Measurements from ENCODE around the gene SLC2A9. TPM values are rescaled to one million over a fixed set of nuclear protein-coding genes. Genes with fewer than 3 reads are reported as not detected.

SLC2A9 gene
- total RNA-seq, 1 experiment from 2014 or later, result not detected

- Histone ChIP-seq H3K27me3 (no peaks in the 10 kb centered on the region), H3K36me3 (no peaks in the 10 kb centered on the region), H3K4me3 (no peak overlapping the region), H3K9me3 (no peaks in the 10 kb centered on the region)
- DNase-seq, result no peak
Observed at GRCh38 chr4:10011885-10012284, 9.4 kb downstream of the SLC2A9 start.

- Histone ChIP-seq H3K4me3 (no peak overlapping the region), H3K9me3 (no peaks in the 10 kb centered on the region), H3K36me3 (no peaks in the 10 kb centered on the region), H3K27me3 (no peaks in the 10 kb centered on the region)
- no peak for DNase-seq
Observed at GRCh38 chr4:10011277-10011676, 10.0 kb downstream of the SLC2A9 start.

- H3K27me3 ChIP-seq, result no peaks in the 10 kb centered on the region
- H3K9me3 ChIP-seq, result no peaks in the 10 kb centered on the region
- no peaks in the 10 kb centered on the region for H3K36me3 ChIP-seq
- DNase-seq, result no peak
- no peak overlapping the region for H3K4me3 ChIP-seq
Observed at GRCh38 chr4:10009861-10010500, 11.3 kb downstream of the SLC2A9 start.

DNA sequence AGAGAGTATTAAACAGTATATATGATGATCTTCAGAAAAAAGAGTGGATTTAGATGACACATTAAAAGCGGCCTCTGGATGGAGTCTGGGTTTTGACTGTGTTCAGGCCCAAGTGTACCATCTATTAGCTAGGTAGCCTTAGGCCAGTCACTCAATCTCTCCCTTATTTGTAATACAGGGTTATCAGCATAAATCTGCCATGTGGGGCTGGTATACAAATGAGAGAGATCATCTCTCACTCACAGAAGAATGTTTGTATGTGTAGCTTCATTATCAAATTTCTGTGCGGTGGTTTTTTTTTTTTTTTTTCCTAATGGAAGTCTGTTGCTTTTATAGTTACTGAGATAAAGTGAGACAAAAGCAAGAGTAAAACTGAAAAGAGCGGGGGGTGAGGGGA, 12.7 kb downstream of the SLC2A9 start:
- no peak for DNase-seq
- Histone ChIP-seq H3K36me3 (no peaks in the 10 kb centered on the region), H3K9me3 (no peaks in the 10 kb centered on the region), H3K27me3 (no peaks in the 10 kb centered on the region), H3K4me3 (no peak overlapping the region)

DNA sequence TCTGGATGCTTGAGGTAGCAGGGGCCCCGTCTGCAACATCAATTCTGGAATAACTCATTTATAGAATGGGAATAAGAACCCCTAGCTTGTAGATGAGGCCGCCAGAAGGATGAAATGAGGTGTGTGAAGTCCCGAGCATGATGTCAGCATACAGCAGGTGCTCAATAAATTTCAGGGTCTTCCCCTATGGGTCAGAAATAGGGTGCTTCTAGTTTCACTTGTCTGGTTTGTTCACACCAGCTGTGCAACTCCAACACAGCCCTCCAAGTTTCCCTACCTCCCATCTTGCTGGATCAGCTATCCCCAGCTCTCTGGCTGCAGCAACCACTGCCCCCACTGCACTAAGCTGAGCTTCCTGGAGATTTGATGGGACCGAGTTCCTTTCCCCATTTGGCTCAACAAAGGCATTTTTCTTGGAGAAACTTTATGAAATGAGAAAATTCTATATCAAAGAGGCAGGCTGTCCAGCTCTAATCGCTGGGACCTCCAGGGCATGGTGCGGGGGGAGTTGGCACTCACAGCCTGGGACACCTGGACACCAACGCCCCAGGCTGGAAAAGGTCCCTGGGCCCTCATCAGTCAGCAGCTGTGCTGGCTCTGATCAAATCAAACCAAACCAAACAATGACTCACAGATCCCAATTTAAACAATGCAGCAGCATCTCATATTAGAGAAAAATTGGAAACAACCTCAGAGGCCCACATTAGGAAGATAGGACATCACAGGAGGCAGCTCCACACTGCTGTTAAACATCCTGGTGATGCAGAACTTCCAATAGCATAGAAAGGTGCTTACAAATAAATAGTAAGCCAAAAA, 13.3 kb downstream of the SLC2A9 start:
- Histone ChIP-seq H3K36me3 (no peaks in the 10 kb centered on the region), H3K9me3 (no peaks in the 10 kb centered on the region), H3K4me3 (no peak overlapping the region), H3K27me3 (no peaks in the 10 kb centered on the region)
- DNase-seq, result peak; percentile 53

- Histone ChIP-seq H3K36me3 (no peaks in the 10 kb centered on the region), H3K4me3 (no peak overlapping the region), H3K9me3 (no peaks in the 10 kb centered on the region), H3K27me3 (no peaks in the 10 kb centered on the region)
- DNase-seq, result no peak
Observed at GRCh38 chr4:10007436-10007740, 13.9 kb downstream of the SLC2A9 start.

DNA sequence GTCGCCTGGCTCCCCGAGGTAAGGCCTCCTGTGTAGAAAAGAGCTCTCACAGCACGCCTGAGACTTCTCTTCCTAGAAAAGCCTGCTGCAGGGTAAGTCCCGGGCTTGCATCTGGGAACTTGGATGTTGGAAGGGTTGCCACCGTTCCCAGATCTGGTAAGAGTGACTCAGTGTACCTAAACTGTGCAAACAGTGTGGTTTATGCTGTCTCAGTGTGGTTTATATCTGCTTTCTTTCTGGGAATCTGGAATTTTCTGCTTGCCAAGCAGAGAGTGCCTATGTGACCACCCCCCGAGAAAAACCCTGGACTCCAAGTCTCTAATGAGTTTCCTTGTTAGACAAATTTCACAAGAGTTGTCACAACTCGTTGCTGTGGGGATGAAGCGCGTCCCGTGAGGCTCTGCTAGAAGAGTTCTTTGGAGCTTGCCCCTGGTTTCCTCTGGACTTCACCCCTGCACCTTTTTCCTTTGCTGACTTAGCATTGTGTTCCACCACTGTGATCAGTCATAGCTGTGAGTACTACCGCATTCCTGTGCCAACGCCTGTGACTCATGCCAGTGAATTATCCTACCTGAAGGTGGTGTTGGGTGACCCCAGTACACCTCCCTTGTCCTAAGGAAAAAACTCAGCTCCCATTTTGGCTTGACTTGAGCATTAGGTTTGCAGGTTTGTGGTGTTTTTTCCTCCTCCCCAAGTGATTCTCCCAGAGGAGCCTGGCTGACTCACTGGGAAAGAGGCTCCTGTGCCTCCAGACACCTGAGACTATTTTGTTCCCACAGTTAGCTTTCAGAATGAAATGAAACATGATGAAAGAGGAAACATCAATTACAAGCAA, 14.5 kb downstream of the SLC2A9 start:
- peak; percentile 38 for DNase-seq
- no peaks in the 10 kb centered on the region for H3K36me3 ChIP-seq

GRCh38 chr4:10006231-10006600, 15.1 kb downstream of the SLC2A9 start:
- H3K36me3 ChIP-seq, result no peaks in the 10 kb centered on the region
- peak; percentile 64 for DNase-seq

More for the DNA sequence above, 14.5 kb downstream of the SLC2A9 start:
- Histone ChIP-seq H3K9me3 (no peaks in the 10 kb centered on the region), H3K4me3 (no peak overlapping the region), H3K27me3 (no peaks in the 10 kb centered on the region)

GRCh38 chr4:10005632-10006031, 15.7 kb downstream of the SLC2A9 start:
- H3K4me3 ChIP-seq, result no peak overlapping the region
- no peak for DNase-seq
- H3K27me3 ChIP-seq, result no peaks in the 10 kb centered on the region
- H3K36me3 ChIP-seq, result no peaks in the 10 kb centered on the region
- H3K9me3 ChIP-seq, result no peaks in the 10 kb centered on the region

More at GRCh38 chr4:10006231-10006600, 15.1 kb downstream of the SLC2A9 start:
- Histone ChIP-seq H3K27me3 (no peaks in the 10 kb centered on the region), H3K4me3 (no peak overlapping the region), H3K9me3 (no peaks in the 10 kb centered on the region)

DNA sequence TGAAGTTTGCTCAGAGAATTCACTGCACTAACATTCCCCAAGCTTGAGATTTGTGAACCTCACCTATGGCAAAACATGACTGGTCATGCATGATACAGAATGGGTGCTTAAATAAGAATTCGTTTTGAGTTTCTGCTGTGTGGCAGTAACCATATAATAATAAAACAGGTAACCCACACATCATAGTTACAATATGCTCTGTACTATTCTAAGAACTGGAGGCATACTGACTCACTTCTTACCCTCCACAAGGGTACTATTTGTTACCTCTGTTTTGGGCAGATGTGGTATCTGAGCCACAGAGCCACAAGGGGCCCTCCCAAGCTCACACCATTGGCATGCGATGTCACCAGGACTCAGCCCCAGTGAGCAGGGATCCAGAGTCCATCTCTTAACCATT, 17.6 kb downstream of the SLC2A9 start:
- no peak for DNase-seq
- Histone ChIP-seq H3K4me3 (no peak overlapping the region), H3K27me3 (no peaks in the 10 kb centered on the region), H3K36me3 (no peaks in the 10 kb centered on the region), H3K9me3 (no peaks in the 10 kb centered on the region)

DNA sequence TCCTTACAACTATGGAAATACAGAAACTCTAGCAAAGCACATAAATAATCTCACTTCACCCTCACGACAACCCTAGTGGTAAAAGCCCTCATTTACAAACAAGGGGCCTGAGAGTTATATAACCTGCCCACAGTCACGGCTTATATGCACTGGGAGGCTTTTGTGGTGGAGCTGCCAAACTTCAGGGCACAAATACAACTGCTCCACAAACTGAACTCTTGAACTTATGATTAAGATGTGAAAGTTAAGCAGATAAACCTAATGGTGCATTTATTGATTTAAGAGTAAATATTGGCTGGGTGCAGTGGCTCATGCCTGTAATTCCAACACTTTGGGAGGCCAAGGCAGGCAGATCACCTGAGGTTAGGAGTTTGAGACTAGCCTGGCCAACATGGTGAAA, 19.0 kb downstream of the SLC2A9 start:
- Histone ChIP-seq H3K27me3 (no peaks in the 10 kb centered on the region), H3K36me3 (no peaks in the 10 kb centered on the region), H3K9me3 (no peaks in the 10 kb centered on the region), H3K4me3 (no peak overlapping the region)
- no peak for DNase-seq

- H3K27me3 ChIP-seq, result no peaks in the 10 kb centered on the region
- no peaks in the 10 kb centered on the region for H3K9me3 ChIP-seq
- DNase-seq, result no peak
- H3K36me3 ChIP-seq, result no peaks in the 10 kb centered on the region
- H3K4me3 ChIP-seq, result no peak overlapping the region
Observed at GRCh38 chr4:10001757-10002156, 19.5 kb downstream of the SLC2A9 start.

DNA sequence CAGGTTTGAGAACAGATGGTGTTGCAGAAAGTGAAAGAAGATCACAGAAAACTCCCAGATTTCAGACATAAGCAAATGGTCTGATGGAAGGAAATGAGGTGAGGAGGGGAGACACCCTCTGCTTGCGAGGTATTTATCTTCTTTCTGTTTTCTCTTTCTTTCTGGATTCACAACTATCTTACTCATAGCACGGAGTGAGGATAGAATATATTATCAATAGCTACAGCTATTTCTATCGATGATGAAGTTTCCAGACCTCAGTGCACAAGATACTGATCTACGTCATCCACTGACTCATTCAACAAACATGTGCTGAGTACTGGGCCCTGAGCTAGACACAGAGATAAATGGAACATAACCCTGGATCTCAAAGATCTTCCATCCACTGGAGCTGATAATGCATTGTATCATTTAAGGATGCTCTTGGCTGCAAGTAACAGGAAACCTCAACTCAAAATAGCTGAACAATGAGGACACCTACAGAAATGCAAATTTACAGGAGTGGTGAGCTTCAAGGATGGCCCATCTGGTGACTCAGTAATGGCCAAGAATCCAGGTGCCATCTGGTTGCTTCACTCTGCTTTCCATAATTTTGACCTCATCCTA, 21.2 kb downstream of the SLC2A9 start:
- no peaks in the 10 kb centered on the region for H3K27me3 ChIP-seq
- H3K36me3 ChIP-seq, result no peaks in the 10 kb centered on the region
- no peaks in the 10 kb centered on the region for H3K9me3 ChIP-seq
- no peak overlapping the region for H3K4me3 ChIP-seq
- DNase-seq, result no peak

DNA sequence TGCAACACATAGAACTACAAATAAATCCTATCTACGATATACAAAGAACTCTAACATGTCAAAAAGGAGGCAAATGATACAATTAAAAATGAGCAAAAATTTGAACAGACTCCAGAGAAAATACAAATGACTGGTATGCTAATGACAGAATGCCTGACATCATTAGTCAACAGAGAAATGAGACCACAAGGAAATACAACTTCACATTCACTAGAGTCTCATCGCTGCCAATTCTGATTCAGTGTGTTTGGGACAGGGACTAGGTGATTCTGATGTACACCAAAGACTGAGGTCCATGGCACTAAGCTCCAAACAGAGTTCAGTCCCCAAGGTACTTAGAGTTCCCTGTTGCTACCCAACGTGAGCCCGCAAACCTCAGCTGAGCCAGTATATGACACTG, 23.4 kb downstream of the SLC2A9 start:
- no peak for DNase-seq
- Histone ChIP-seq H3K36me3 (no peaks in the 10 kb centered on the region), H3K27me3 (no peaks in the 10 kb centered on the region), H3K4me3 (no peak overlapping the region), H3K9me3 (no peaks in the 10 kb centered on the region)

- no peak for DNase-seq
- no peak overlapping the region for H3K4me3 ChIP-seq
- H3K9me3 ChIP-seq, result no peaks in the 10 kb centered on the region
- H3K27me3 ChIP-seq, result no peaks in the 10 kb centered on the region
- no peaks in the 10 kb centered on the region for H3K36me3 ChIP-seq
Observed at GRCh38 chr4:9996319-9997110, 24.8 kb downstream of the SLC2A9 start.

GRCh38 chr4:9994246-9994847, 26.9 kb downstream of the SLC2A9 start:
- Histone ChIP-seq H3K27me3 (no peaks in the 10 kb centered on the region), H3K36me3 (no peaks in the 10 kb centered on the region), H3K4me3 (no peak overlapping the region), H3K9me3 (no peaks in the 10 kb centered on the region)
- DNase-seq, result no peak

Measured in MG63 (cell line).